Keratinocyte (primary cell): ENCODE measurements around the gene GPR107. TPM values are rescaled to one million over a fixed set of nuclear protein-coding genes. Genes with fewer than 3 reads are reported as not detected.

Experiments
- DNase-seq: peaks from one replicate; pipeline ENCODE4 v3.0.0-alpha.2; 2011; ENCODE audit warnings: low read depth, missing footprints, low spot score
- FAIRE-seq: peaks from 2 replicates; lab custom pipeline; 2011; peaks lifted over from hg19 to GRCh38; lab: Jason Lieb, UNC
- H2AFZ ChIP-seq: 2 replicates; pipeline ENCODE4 v1.6.0; 2012; ENCODE audit warnings: low read length, control low read depth, inconsistent platforms; ENCODE audit not compliant: control insufficient read depth
- H3K27ac ChIP-seq: 2 replicates; pipeline ENCODE4 v1.5.1; 2011; ENCODE audit warnings: low read length; ENCODE audit not compliant: control insufficient read depth, insufficient read depth
- H3K27me3 ChIP-seq: 3 replicates; pipeline ENCODE4 v1.6.0; 2011; ENCODE audit warnings: low read length; ENCODE audit not compliant: control insufficient read depth, insufficient read depth; ENCODE audit errors: extremely low read depth
- H3K36me3 ChIP-seq, 2 experiments: 2 replicates in 1 of 2; 3 replicates in 1 of 2; pipeline ENCODE4 v1.5.1; 2011; ENCODE audit warnings: low read length in 2 of 2, mild to moderate bottlenecking in 1 of 2; ENCODE audit not compliant: control insufficient read depth in 2 of 2, insufficient read depth in 2 of 2; ENCODE audit errors: extremely low read depth in 1 of 2
- H3K4me1 ChIP-seq: 3 replicates; pipeline ENCODE4 v1.5.1; 2011; ENCODE audit warnings: low read length; ENCODE audit not compliant: control insufficient read depth, insufficient read depth; ENCODE audit errors: extremely low read depth
- H3K4me2 ChIP-seq: 3 replicates; pipeline ENCODE4 v1.6.0; 2011; ENCODE audit warnings: low read depth, low read length; ENCODE audit not compliant: control insufficient read depth, insufficient read depth; ENCODE audit errors: extremely low read depth
- H3K4me3 ChIP-seq, 3 experiments: fragments of 200-600 bp in 1 of 3; sonication (generic) in 1 of 3; 2 replicates in 2 of 3; 3 replicates in 1 of 3; pipeline ENCODE4 v1.5.1; 2011 to 2016; ENCODE audit warnings: low read length in 3 of 3, mild to moderate bottlenecking in 3 of 3, control low read depth in 2 of 3, inconsistent platforms in 1 of 3, low read depth in 1 of 3, mixed read lengths in 1 of 3, mixed run types in 1 of 3, moderate library complexity in 1 of 3; ENCODE audit not compliant: control insufficient read depth in 2 of 3, insufficient read depth in 2 of 3; ENCODE audit errors: extremely low read depth in 1 of 3
- H3K79me2 ChIP-seq: 2 replicates; pipeline ENCODE4 v1.6.0; 2012; ENCODE audit warnings: low read length; ENCODE audit not compliant: control insufficient read depth, insufficient read depth
- H3K9ac ChIP-seq: 3 replicates; pipeline ENCODE4 v1.6.0; 2011; ENCODE audit warnings: low read length; ENCODE audit not compliant: control insufficient read depth, insufficient read depth; ENCODE audit errors: extremely low read depth
- H3K9me1 ChIP-seq: 3 replicates; pipeline ENCODE4 v1.6.0; 2011; ENCODE audit warnings: low read length; ENCODE audit not compliant: control insufficient read depth, insufficient read depth; ENCODE audit errors: extremely low read depth
- H3K9me3 ChIP-seq: 2 replicates; pipeline ENCODE4 v1.5.1; 2012; ENCODE audit warnings: low read depth, low read length; ENCODE audit not compliant: control insufficient read depth
- H4K20me1 ChIP-seq: 3 replicates; pipeline ENCODE4 v1.6.0; 2011; ENCODE audit warnings: low read length; ENCODE audit not compliant: control insufficient read depth, insufficient read depth; ENCODE audit errors: extremely low read depth
- EZH2 ChIP-seq: IDR thresholded peaks from one replicate; pipeline ENCODE4 v1.6.1; 2012; ENCODE audit warnings: inconsistent platforms, mild to moderate bottlenecking, low read length, moderate library complexity
- dilution Hi-C: fragments of 300-500 bp; cut with MboI; formaldehyde crosslinking; loops from one replicate; pipeline ENCODE4 v1.7.0; 2020; ENCODE audit warnings: low sequenced_read_pairs; ENCODE audit not compliant: extremely low pct_ligation_motif_present
- polyA plus RNA-seq, 5 experiments: library from polyadenylated mRNA; depleted of rRNA in 3 of 5; stranded (reverse) in 3 of 5; stranded (forward) in 1 of 5; unstranded in 1 of 5; fragments of >200 nt; gene quantifications; 1 replicate in 1 of 5; 2 replicates in 3 of 5; 3 replicates in 1 of 5; pipeline versions ENCODE4 v1.2.1 to v1.2.3, GENCODE V29; 2011 to 2012; ENCODE audit warnings: missing spikeins in 2 of 5, low read depth in 1 of 5, low replicate concordance in 1 of 5
- TF ChIP-seq, protein P1 (sequence below), 3 experiments: IDR thresholded peaks in 1 of 3; conservative IDR thresholded peaks in 1 of 3; optimal IDR thresholded peaks in 1 of 3; 2 replicates in 2 of 3; 3 replicates in 1 of 3; pipeline versions ENCODE3 to v1.5.1; 2011; ENCODE audit warnings: low read length in 3 of 3, mild to moderate bottlenecking in 3 of 3, moderate library complexity in 2 of 3, control low read depth in 1 of 3, inconsistent platforms in 1 of 3; ENCODE audit not compliant: insufficient read depth in 2 of 3; ENCODE audit errors: extremely low read depth in 1 of 3

The GPR107 gene
- polyA plus RNA-seq, 1 donor (not counting 4 experiments of a cell fraction or from before 2014, with no cell fraction given): 27.3 TPM

DNA sequence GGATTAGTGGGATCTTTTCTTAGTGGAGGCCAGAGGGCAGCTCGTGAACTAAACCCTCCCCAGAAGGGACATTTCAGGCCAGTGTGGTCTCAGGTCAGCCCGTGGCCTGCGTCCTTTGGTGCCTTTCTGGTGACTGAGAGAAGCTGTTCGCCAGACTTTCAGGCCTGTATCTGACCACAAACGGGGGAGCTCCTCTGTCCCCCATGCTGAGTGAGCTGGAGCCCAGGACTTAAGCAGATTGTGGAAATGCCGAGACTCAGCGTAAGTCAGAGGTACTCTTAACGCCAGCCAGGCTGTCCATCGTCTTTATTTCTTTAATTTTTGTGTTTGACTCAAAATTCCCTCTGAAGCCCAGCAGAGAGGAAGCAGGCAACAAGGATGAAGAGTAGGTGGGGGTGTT is 63.7 kb downstream of the GPR107 start:
- H3K9me3 ChIP-seq: no peaks in the 10 kb centered on the region
- no peak overlapping the region for H3K9ac ChIP-seq
- H3K27ac ChIP-seq: no peak overlapping the region
- H3K36me3 ChIP-seq: peaks cover 4 to 9% of the 10 kb centered on the region in 2 experiments
- H3K79me2 ChIP-seq: no peaks in the 10 kb centered on the region
- DNase-seq: no peak
- no peak overlapping the region for H3K4me3 ChIP-seq
- dilution Hi-C loops: no loop called here
- peaks cover 18% of the 10 kb centered on the region for H3K4me1 ChIP-seq
- H3K9me1 ChIP-seq: peaks cover 4% of the 10 kb centered on the region
- no peak for FAIRE-seq
- H2AFZ ChIP-seq: no peak overlapping the region
- TF ChIP-seq, protein P1, sequence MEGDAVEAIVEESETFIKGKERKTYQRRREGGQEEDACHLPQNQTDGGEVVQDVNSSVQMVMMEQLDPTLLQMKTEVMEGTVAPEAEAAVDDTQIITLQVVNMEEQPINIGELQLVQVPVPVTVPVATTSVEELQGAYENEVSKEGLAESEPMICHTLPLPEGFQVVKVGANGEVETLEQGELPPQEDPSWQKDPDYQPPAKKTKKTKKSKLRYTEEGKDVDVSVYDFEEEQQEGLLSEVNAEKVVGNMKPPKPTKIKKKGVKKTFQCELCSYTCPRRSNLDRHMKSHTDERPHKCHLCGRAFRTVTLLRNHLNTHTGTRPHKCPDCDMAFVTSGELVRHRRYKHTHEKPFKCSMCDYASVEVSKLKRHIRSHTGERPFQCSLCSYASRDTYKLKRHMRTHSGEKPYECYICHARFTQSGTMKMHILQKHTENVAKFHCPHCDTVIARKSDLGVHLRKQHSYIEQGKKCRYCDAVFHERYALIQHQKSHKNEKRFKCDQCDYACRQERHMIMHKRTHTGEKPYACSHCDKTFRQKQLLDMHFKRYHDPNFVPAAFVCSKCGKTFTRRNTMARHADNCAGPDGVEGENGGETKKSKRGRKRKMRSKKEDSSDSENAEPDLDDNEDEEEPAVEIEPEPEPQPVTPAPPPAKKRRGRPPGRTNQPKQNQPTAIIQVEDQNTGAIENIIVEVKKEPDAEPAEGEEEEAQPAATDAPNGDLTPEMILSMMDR (optimal IDR thresholded peaks at IDR 0.05 in 1 of 3, IDR thresholded peaks at IDR 0.05 in 1 of 3, conservative IDR thresholded peaks at IDR 0.05 in 1 of 3; ENCODE audit: extremely low read depth in 1 of 3, insufficient read depth in 2 of 3, low read length in 3 of 3): no peak
- no peak for TF ChIP-seq EZH2
- H4K20me1 ChIP-seq: no peaks in the 10 kb centered on the region
- H3K27me3 ChIP-seq: no peaks in the 10 kb centered on the region
- H3K4me2 ChIP-seq: no peak overlapping the region

DNA sequence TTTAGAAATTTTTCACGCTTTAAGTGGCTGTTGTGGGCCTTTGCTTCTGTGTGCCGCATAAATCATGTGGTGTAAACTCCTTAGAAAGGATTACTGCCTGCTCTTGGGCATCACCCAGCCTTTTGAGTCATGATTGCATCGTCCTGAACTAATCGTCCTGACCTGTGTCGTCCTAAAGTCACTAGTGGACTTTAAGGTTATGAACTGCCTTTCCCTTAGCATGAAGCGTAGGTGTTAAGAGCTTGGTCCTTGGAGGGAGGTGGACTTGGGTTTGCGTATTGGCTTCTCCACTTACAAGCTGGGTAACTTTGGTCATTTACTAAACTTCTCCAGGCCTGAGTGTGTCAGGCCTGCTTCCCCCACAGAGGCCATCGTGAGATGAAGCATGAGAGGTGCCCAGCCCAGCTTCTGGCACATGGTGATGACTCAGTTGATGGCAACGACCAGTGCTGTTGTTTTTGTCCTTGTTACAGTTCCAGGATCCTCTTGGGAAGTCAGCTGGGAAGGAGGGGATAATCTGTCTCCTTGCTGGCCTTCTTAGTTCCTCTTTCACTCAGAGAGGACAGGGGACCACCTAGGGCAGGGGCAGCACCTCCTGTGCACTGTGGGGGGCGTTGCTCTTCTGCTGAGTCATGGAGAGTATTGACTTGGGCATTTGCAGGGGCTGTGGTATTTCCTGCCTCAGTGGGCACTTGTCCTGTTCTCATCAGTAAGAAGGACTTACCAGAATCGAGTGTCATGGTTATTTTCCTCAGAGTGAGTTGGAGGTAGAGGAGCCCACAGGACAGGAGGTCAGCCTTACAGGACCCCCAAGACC is 64.3 kb downstream of the GPR107 start:
- no peak overlapping the region for H3K4me2 ChIP-seq
- FAIRE-seq: peak; percentile 58

More for the DNA sequence above, 64.3 kb downstream of the GPR107 start:
- Histone ChIP-seq H3K9me1 (peaks cover 4% of the 10 kb centered on the region), H3K4me1 (peaks cover 18% of the 10 kb centered on the region), H2AFZ (no peak overlapping the region), H3K27me3 (no peaks in the 10 kb centered on the region), H3K9me3 (no peaks in the 10 kb centered on the region), H3K4me3 (no peak overlapping the region), H3K79me2 (no peaks in the 10 kb centered on the region), H4K20me1 (no peaks in the 10 kb centered on the region), H3K27ac (no peak overlapping the region), H3K36me3 (peaks cover 6 to 9% of the 10 kb centered on the region in 2 experiments), H3K9ac (no peak overlapping the region)
- DNase-seq: no peak
- dilution Hi-C loops: no loop called here
- no peak for TF ChIP-seq EZH2
- TF ChIP-seq, protein P1 (optimal IDR thresholded peaks at IDR 0.05 in 1 of 3, IDR thresholded peaks at IDR 0.05 in 1 of 3, conservative IDR thresholded peaks at IDR 0.05 in 1 of 3; ENCODE audit: extremely low read depth in 1 of 3, insufficient read depth in 2 of 3, low read length in 3 of 3): no peak
